GM19468 (cell line): ENCODE data around the gene NELL1.

Experiments used
- ATAC-seq: cut with Tn5 transposase; IDR thresholded peaks from one replicate; pipeline ENCODE4 v1.9.1; 2021; ENCODE audit warnings: mild to moderate bottlenecking, moderate library complexity, moderate number of reproducible peaks; ENCODE audit not compliant: unreplicated experiment; ENCODE audit errors: extremely low read depth

Gene NELL1

GRCh38 chr11:20933086-20933485, 263.7 kb downstream of the NELL1 start:
- no peak for ATAC-seq

DNA sequence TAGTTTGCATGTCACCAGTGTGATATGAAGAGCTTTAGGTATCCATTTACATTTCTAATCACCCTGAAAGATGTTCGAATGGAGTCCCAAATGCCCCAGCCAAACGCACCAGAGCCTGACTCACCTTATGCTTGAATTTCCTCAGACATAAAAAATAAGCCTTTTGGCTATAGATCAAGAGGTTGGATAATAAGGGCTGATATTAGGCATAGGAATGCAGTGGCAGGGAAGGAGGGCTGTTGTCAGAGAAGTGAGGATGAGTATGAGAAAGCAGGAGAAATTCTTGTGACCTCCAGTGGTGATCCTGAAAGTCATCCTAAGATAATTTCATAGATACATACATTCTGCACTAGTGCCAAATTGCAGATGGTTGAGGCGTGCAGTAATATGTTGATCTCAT, 264.6 kb downstream of the NELL1 start:
- no peak for ATAC-seq

DNA sequence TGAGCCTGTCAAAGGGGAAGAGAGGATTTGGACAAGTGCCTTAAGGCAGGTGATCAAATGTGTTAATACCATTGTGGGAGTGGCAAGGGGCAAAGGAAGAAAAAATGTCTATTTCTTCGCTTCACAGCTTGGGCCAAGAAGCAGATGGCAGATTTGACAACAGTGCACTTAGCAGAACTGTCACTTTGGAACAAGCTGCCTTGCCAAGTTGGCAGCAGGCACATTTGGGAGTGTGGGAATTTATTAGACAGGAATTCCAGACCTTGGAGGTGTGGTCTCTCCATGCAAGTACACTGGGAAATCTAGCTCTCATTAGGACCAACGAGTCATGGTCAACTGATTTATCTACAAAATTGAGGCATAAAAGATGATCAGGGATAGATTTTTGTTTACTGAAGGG, 265.1 kb downstream of the NELL1 start:
- ATAC-seq: no peak

DNA sequence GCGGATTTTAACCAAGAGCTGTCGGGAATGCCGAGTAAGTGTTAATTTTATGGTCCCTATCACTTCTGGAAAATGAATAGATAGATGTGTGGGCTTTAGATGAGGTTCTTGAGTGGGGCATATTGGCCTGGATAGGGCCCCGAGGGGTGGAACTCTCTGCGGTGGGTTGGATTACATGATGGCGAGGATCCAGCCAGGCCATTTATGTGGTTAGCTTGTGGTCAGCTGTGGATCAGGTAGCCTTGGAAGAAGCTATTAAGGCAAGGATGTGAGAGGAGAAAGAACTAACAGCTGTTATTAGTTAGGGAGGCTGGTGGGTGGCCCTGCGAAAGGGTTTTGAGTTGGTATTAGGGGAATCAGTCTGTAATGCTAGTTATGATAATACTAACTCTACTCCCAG, 268.4 kb downstream of the NELL1 start:
- no peak for ATAC-seq

GRCh38 chr11:20949585-20949984, 280.2 kb downstream of the NELL1 start:
- no peak for ATAC-seq

- ATAC-seq: no peak
Measured at GRCh38 chr11:20962581-20962980, 293.2 kb downstream of the NELL1 start.

- ATAC-seq: no peak
Measured at GRCh38 chr11:20963596-20963995, 294.2 kb downstream of the NELL1 start.

DNA sequence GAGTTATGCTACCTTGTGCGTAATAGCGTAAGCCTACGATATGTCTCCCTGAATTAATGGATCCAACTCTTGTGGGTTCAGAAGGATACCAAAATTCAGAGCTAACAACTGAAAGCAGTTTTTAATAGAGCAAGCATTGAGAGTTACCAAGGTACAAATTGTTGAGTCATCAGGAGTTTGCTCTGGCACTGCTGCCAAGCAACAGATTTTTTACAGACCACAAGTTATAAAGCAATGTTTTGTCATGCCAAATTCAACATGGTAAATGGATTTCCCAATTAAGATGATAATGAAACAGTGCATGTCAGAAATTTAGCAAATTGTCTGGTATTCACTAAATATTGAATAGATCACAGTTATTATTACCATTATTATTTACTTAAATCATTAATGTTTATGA, 295.6 kb downstream of the NELL1 start:
- ATAC-seq: no peak

GRCh38 chr11:20966489-20966888, 297.1 kb downstream of the NELL1 start:
- no peak for ATAC-seq

DNA sequence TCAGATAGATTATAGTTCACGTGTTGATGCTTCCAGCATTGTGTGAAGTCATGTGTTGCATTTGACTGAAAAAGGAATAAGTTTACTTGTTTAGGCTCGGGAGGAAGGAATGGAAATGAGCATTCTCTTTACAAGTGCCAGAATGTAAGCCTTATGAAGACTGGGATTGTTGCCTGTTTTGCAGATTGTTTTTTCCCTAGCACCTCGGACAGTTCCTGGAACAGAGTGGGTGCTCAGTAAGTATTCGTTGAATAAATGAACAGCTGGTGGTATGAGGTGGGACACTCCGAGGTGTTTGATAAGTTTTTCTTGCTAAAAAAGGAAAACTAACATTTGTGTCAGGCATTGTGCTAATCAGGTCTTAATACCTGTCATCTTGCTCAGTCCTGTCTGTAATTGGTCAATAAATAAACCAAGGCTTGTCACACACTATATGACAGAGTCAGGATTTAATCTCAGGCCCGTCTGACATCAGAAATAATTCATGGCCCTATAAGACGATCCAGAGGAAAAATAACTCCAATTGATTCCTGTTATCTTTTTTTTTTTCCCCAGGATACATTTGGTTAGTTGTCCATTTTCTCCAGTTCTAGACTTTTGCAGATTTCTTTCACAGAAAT, 304.7 kb downstream of the NELL1 start:
- no peak for ATAC-seq

GRCh38 chr11:20980736-20981135, 311.4 kb downstream of the NELL1 start:
- no peak for ATAC-seq

DNA sequence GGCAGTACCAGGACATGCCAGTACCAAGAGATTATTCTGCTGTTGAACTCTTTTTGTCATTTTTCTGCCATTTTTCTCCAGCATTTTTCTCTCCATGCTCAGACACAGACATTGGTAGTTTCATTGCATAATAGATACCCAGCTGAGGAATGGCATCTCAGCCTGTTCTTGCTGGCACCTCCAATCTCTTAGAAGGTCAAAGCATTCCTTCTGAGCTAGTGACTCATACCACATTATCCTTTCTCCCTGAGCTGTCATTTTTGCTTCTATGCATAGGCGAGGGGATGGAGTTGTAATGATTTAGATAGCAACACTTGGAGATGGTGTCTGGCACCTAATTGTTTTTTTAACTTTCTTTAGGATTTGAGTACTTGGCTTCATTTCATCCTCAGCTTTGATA, 321.1 kb downstream of the NELL1 start:
- ATAC-seq: no peak

DNA sequence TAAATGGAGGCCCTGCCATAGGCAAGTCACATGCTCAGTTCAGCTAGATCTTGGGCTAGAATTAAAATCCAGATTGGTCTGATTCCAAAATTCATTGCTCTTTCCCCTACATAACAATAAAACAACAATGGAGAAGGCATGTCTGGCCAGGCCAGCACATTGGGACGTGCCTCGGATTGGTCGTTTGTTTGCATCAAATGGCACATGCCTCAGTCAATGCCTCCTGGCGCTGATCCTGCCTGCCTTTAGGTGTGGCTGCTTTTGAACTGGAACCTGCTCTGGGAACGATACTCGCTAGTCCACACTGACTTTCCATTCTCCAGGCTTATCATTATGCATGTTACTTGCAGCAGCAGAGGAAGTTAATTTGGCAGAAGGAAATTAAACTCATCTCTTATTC, 322.1 kb downstream of the NELL1 start:
- ATAC-seq: no peak

- no peak for ATAC-seq
Measured at GRCh38 chr11:21007297-21007696, 337.9 kb downstream of the NELL1 start.

DNA sequence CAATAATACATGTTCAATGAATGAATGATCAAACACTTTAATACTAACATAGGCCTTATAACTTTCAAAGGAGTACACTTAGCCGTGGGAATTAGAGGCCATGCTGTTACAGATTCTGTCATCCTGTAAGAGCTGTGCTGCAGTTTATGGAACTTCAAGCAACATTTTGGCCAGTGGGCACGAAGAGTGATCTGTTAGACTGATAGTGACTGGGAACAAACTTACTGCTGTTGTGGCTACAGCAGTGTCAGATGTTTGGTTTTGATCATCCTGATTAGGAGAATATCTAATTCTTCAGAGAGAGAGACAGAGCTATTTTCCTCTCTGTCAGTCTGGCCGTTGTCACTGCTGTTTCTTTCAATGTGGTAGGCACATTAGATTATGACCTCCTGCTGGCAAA, 348.9 kb downstream of the NELL1 start:
- ATAC-seq: no peak

- ATAC-seq: no peak
Measured at GRCh38 chr11:21026685-21027084, 357.3 kb downstream of the NELL1 start.

GRCh38 chr11:21037850-21038249, 368.5 kb downstream of the NELL1 start:
- ATAC-seq: no peak

DNA sequence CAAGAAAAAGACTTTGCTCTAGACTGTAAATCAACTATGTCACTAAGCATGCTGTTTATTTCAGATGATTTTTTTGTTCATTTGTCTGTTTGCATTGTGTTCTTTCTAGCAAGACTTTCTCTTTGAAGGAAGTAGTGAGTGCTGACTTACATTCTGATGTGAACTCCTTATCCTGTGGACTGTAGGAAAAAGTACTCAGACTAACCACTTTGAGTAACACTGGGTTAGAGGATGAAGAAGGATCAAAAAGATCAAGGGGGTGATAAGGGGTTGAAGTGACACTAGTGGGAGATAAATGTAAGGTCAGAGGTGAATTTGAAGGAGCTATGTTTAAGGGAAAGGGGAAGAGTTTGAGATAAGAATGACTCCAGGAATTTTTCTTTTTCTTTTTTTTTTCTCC, 369.4 kb downstream of the NELL1 start:
- ATAC-seq: no peak

- no peak for ATAC-seq
Measured at GRCh38 chr11:21040630-21041029, 371.2 kb downstream of the NELL1 start.

- ATAC-seq: no peak
Measured at GRCh38 chr11:21048626-21049025, 379.2 kb downstream of the NELL1 start.

GRCh38 chr11:21053466-21053865, 384.1 kb downstream of the NELL1 start:
- ATAC-seq: no peak

DNA sequence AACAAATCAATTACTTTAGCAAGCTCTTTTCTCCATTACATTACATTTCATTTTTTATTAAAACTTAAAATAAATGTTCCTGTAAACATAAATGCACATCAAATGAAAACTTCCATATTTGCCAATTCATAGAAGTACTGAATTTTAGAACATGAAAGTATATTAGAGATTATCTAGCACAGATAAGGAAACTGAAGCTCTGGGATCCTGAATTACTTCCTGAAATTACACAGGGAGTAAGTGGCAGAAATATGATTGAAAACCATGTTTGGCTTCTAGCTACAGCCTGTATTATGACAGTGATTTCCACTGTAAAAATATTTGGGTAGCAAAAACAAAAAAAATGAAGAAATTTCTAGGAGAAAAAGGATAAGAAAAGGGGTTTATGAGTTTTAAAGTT, 387.3 kb downstream of the NELL1 start:
- no peak for ATAC-seq

GRCh38 chr11:21059879-21060278, 390.5 kb downstream of the NELL1 start:
- ATAC-seq: no peak
